Smooth muscle cell (in vitro differentiated cells): Measurements from ENCODE around the gene KIAA0319L. TPM values are rescaled to one million over a fixed set of nuclear protein-coding genes. Genes with fewer than 3 reads are reported as not detected.

Experiments
- DNase-seq: peaks from one replicate; lab custom pipeline; 2025; ENCODE audit not compliant: unreplicated experiment; lab: John Stamatoyannopoulos, UW
- H2AFZ ChIP-seq: fragments of 200-600 bp; sonication (generic); 2 replicates; pipeline ENCODE4 v1.6.0; 2016; ENCODE audit warnings: antibody characterized with exemption, low read depth, mild to moderate bottlenecking
- H3F3A ChIP-seq: fragments of 200-600 bp; sonication (generic); 2 replicates; pipeline ENCODE4 v1.6.0; 2017; ENCODE audit warnings: antibody characterized with exemption, low read depth
- H3K27ac ChIP-seq: fragments of 200-600 bp; sonication (generic); 2 replicates; pipeline ENCODE4 v1.5.1; 2016; ENCODE audit warnings: low read depth, mild to moderate bottlenecking
- H3K27me3 ChIP-seq: fragments of 200-600 bp; sonication (generic); 2 replicates; pipeline ENCODE4 v1.6.1; 2016; ENCODE audit warnings: low read depth, mild to moderate bottlenecking
- H3K36me3 ChIP-seq: fragments of 200-600 bp; sonication (generic); 2 replicates; pipeline ENCODE4 v1.5.1; 2016; ENCODE audit warnings: low read depth
- H3K4me1 ChIP-seq: fragments of 200-600 bp; sonication (generic); 2 replicates; pipeline ENCODE4 v1.5.1; 2016; ENCODE audit warnings: low read depth
- H3K4me2 ChIP-seq: fragments of 200-600 bp; sonication (generic); 2 replicates; pipeline ENCODE4 v1.6.0; 2016; ENCODE audit warnings: mild to moderate bottlenecking
- H3K4me3 ChIP-seq: fragments of 200-600 bp; sonication (generic); 2 replicates; pipeline ENCODE4 v1.5.1; 2016; ENCODE audit warnings: mild to moderate bottlenecking
- H3K79me2 ChIP-seq: fragments of 200-600 bp; sonication (generic); 2 replicates; pipeline ENCODE4 v1.6.0; 2016; ENCODE audit warnings: low read depth, mild to moderate bottlenecking
- H3K9ac ChIP-seq: fragments of 200-600 bp; sonication (generic); 2 replicates; pipeline ENCODE4 v1.6.0; 2016; ENCODE audit warnings: low read depth
- H3K9me3 ChIP-seq: fragments of 200-600 bp; sonication (generic); replicated peaks from 2 replicates; pipeline ENCODE4 v1.5.1; 2016; ENCODE audit warnings: low read depth
- H4K20me1 ChIP-seq: fragments of 200-600 bp; sonication (generic); 2 replicates; pipeline ENCODE4 v1.6.0; 2016; ENCODE audit warnings: low read depth
- CTCF ChIP-seq: fragments of 200-600 bp; sonication (generic); IDR thresholded peaks from 2 replicates; pipeline ENCODE4 v1.5.1; 2017; ENCODE audit warnings: borderline replicate concordance, mild to moderate bottlenecking, antibody characterized with exemption; ENCODE audit not compliant: insufficient read depth, poor library complexity, severe bottlenecking
- WGBS: methylation state at CpG from one replicate; pipeline ENCODE4 v1.1.7; 2016; ENCODE audit warnings: low lambda C conversion rate; 5-methylcytosine and 5-hydroxymethylcytosine counted together
- polyA plus RNA-seq: library from polyadenylated mRNA; unstranded; fragments of >200 nt; fragmentation: Nextera tagmentation; extraction: Ambion mirVana; gene quantifications from 2 replicates; pipeline ENCODE4 v1.2.1, GENCODE V29; 2016
- total RNA-seq: library from RNA; depleted of rRNA; stranded (reverse); fragments of >200 nt; gene quantifications from 2 replicates; pipeline ENCODE4 v1.2.3, GENCODE V29; 2014

The KIAA0319L gene
- total and polyA plus RNA-seq, 2 experiments from 2014 or later = 30.1 to 37.0 TPM

DNA sequence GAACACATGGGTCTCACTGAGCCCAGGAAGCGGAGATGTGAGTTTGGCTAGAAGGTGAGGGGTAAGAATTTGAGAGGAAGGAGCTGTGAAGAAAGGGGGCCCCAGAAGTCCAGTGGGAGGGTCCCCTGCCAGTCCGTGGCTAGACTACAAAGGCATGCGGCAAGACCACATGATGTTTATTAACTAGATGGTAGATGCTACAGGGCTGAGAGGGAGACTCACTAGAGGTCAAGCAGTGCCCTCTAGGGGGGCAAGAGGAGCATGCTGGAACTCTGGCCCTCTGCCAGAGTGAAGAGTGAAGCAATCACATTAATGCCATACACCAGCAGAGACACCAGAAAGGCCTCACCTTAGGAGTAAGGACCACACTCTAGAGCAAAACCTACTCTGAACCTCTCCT lies 12.2 kb downstream of the KIAA0319L start:
- H4K20me1 ChIP-seq = peaks cover 91% of the 10 kb centered on the region
- H3K9ac ChIP-seq = no peak overlapping the region
- no peak overlapping the region for H3K4me2 ChIP-seq
- peak; percentile 42 for TF ChIP-seq CTCF
- H3K4me3 ChIP-seq = no peak overlapping the region
- 38% methylated on average over 3 of the region's 3 CpGs for WGBS
- DNase-seq = no peak
- no peaks in the 10 kb centered on the region for H3F3A ChIP-seq
- H3K79me2 ChIP-seq = peaks cover 44% of the 10 kb centered on the region
- H3K4me1 ChIP-seq = no peaks in the 10 kb centered on the region
- no peaks in the 10 kb centered on the region for H3K36me3 ChIP-seq
- no peaks in the 10 kb centered on the region for H3K27me3 ChIP-seq
- H3K9me3 ChIP-seq = no peaks in the 10 kb centered on the region
- no peak overlapping the region for H3K27ac ChIP-seq
- no peak overlapping the region for H2AFZ ChIP-seq

DNA sequence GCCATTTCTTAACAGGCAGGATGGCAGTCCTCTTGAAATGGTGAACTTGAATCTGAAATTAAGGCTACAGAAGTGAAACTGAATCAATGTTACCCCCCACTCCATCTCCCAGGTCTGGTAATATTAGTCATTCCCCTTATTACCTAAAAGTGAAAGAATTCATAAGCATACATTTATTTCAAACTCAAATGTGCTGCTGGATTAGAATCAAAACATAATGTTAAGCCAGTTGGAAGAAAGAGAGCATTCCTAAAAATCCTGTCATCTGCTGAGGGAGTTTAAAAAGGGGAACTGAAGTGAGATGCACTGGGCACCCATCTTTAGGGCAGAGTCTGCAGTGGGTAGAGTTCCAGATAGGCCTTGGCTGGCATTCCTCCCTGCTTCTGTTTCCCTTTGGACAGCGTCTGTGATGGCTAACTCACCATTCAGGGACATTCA lies 17.4 kb downstream of the KIAA0319L start:
- TF ChIP-seq CTCF = no peak
- peaks cover 49% of the 10 kb centered on the region for H3K79me2 ChIP-seq
- H2AFZ ChIP-seq = no peak overlapping the region
- peaks cover 100% of the 10 kb centered on the region for H4K20me1 ChIP-seq
- H3K36me3 ChIP-seq = no peaks in the 10 kb centered on the region
- H3K9me3 ChIP-seq = no peaks in the 10 kb centered on the region
- H3K27ac ChIP-seq = no peak overlapping the region
- WGBS = 82% methylated on average over 1 of the region's 1 CpG
- H3K4me3 ChIP-seq = no peak overlapping the region
- H3K4me2 ChIP-seq = no peak overlapping the region
- H3F3A ChIP-seq = no peaks in the 10 kb centered on the region
- no peak overlapping the region for H3K9ac ChIP-seq
- H3K4me1 ChIP-seq = peaks cover 11% of the 10 kb centered on the region
- no peak for DNase-seq
- H3K27me3 ChIP-seq = no peaks in the 10 kb centered on the region

GRCh38 chr1:35539073-35539823 lies 18.0 kb downstream of the KIAA0319L start:
- no peaks in the 10 kb centered on the region for H3K36me3 ChIP-seq
- 87% methylated on average over 6 of the region's 6 CpGs for WGBS
- no peaks in the 10 kb centered on the region for H3K9me3 ChIP-seq
- no peak for DNase-seq
- no peaks in the 10 kb centered on the region for H3K27me3 ChIP-seq
- peaks cover 48% of the 10 kb centered on the region for H3K79me2 ChIP-seq
- no peak overlapping the region for H3K9ac ChIP-seq
- no peaks in the 10 kb centered on the region for H3F3A ChIP-seq
- no peak for TF ChIP-seq CTCF
- peak overlapping the region; percentile 27 for H3K4me2 ChIP-seq
- no peak overlapping the region for H2AFZ ChIP-seq
- peaks cover 11% of the 10 kb centered on the region for H3K4me1 ChIP-seq
- no peak overlapping the region for H3K4me3 ChIP-seq
- H4K20me1 ChIP-seq = peaks cover 100% of the 10 kb centered on the region
- no peak overlapping the region for H3K27ac ChIP-seq

DNA sequence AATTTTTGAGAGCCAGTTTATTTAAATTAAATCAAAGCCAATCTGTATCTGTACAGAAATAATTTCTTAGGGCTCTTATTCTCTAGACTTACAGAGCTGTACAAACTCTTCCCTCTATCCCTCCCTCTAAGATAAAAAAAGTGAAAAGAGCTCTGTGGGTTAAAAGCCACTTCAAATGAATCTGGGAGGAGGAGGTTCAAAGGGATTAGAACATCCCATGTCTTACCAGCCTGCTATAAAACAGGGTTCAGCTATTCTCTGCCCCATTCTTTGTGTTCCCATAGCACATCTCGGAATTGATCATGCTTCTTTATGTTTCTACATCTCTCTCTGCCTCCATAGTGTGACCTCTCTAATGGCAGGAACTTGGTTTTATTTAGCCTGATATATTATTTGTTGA lies 19.4 kb downstream of the KIAA0319L start:
- peak overlapping the region; percentile 27 for H3K4me2 ChIP-seq
- no peak overlapping the region for H3K4me3 ChIP-seq
- no peak overlapping the region for H3K9ac ChIP-seq
- H3K36me3 ChIP-seq = no peaks in the 10 kb centered on the region
- peaks cover 11% of the 10 kb centered on the region for H3K4me1 ChIP-seq
- no peak overlapping the region for H3K27ac ChIP-seq
- no peaks in the 10 kb centered on the region for H3K27me3 ChIP-seq
- H3K79me2 ChIP-seq = peaks cover 43% of the 10 kb centered on the region
- DNase-seq = no peak
- peaks cover 99% of the 10 kb centered on the region for H4K20me1 ChIP-seq
- 61% methylated on average over 1 of the region's 1 CpG for WGBS
- TF ChIP-seq CTCF = no peak
- H3F3A ChIP-seq = no peaks in the 10 kb centered on the region
- no peak overlapping the region for H2AFZ ChIP-seq
- H3K9me3 ChIP-seq = no peaks in the 10 kb centered on the region
